ENCODE measurements around the gene FAM221A. TPM values are rescaled to one million over a fixed set of nuclear protein-coding genes. Genes with fewer than 3 reads are reported as not detected.

Gene FAM221A
- total RNA-seq, 4 donors from 2014 or later: 12.9 to 28.2 (median 14.9) TPM

- intact Hi-C loops (cut with DNase I): no loop called here
Observed at GRCh38 chr7:23655433-23655832, 24.6 kb upstream of the FAM221A start.

GRCh38 chr7:23658831-23659427 lies 21.1 kb upstream of the FAM221A start:
- WGBS, 2 donors: 84 to 96% methylated on average over 7 of the region's 7 CpGs

More at GRCh38 chr7:23655433-23655832, 24.6 kb upstream of the FAM221A start:
- no peak for DNase-seq
- Histone ChIP-seq H3K4me1 (no peaks in the 10 kb centered on the region), H3K27ac (no peak overlapping the region), H3K4me3 (replicated peaks in 1 of 3) (no peak overlapping the region), H3K27me3 (no peaks in the 10 kb centered on the region), H3K9me3 (no peaks in the 10 kb centered on the region), H3K36me3 (no peaks in the 10 kb centered on the region)
- 95 to 98% methylated on average over 22 of the region's 22 CpGs for WGBS, 2 donors
- no peak for TF ChIP-seq POLR2A (IDR thresholded peaks at IDR 0.05)
- TF ChIP-seq, protein P1, sequence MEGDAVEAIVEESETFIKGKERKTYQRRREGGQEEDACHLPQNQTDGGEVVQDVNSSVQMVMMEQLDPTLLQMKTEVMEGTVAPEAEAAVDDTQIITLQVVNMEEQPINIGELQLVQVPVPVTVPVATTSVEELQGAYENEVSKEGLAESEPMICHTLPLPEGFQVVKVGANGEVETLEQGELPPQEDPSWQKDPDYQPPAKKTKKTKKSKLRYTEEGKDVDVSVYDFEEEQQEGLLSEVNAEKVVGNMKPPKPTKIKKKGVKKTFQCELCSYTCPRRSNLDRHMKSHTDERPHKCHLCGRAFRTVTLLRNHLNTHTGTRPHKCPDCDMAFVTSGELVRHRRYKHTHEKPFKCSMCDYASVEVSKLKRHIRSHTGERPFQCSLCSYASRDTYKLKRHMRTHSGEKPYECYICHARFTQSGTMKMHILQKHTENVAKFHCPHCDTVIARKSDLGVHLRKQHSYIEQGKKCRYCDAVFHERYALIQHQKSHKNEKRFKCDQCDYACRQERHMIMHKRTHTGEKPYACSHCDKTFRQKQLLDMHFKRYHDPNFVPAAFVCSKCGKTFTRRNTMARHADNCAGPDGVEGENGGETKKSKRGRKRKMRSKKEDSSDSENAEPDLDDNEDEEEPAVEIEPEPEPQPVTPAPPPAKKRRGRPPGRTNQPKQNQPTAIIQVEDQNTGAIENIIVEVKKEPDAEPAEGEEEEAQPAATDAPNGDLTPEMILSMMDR (IDR thresholded peaks at IDR 0.05): no peak

DNA sequence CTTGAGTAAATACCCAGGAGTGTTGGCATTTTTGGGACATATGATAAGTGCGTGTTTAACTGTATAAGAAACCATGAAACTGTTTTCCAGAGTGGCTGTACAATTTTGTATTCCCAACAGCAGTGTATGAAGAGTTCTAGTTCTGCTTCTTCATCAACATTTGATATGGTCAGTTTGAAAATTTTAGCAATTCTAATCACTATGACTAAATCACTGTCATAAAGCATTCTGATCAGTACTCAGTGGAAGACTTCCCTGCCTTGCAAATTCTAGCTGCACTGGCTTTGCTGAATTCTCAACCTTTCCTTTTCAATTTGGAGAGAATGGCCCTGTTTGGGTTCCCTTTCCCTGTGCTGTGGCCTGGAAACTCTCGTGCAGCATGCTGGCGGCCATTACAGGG lies 18.6 kb upstream of the FAM221A start:
- intact Hi-C loops (cut with DNase I): no loop called here
- no peak overlapping the region for H3K27ac ChIP-seq
- peaks cover 10 to 11% of the 10 kb centered on the region in 2 donors for H3K4me1 ChIP-seq
- no peaks in the 10 kb centered on the region for H3K27me3 ChIP-seq
- no peak for TF ChIP-seq POLR2A (IDR thresholded peaks at IDR 0.05)
- TF ChIP-seq, protein P1 (IDR thresholded peaks at IDR 0.05): no peak
- DNase-seq: no peak
- no peaks in the 10 kb centered on the region for H3K9me3 ChIP-seq
- WGBS, 2 donors: 78 to 84% methylated on average over 3 of the region's 3 CpGs
- no peaks in the 10 kb centered on the region for H3K36me3 ChIP-seq
- no peak overlapping the region for H3K4me3 ChIP-seq (replicated peaks in 1 of 3)

More at GRCh38 chr7:23658831-23659427, 21.1 kb upstream of the FAM221A start:
- no peaks in the 10 kb centered on the region for H3K9me3 ChIP-seq
- no peak overlapping the region for H3K27ac ChIP-seq
- TF ChIP-seq, protein P1 (IDR thresholded peaks at IDR 0.05): no peak
- no peak for TF ChIP-seq POLR2A (IDR thresholded peaks at IDR 0.05)
- no peak overlapping the region for H3K4me3 ChIP-seq (replicated peaks in 1 of 3)
- H3K36me3 ChIP-seq: no peaks in the 10 kb centered on the region
- H3K27me3 ChIP-seq: no peaks in the 10 kb centered on the region
- DNase-seq: no peak
- H3K4me1 ChIP-seq: peaks cover 10 to 11% of the 10 kb centered on the region in 2 donors
- intact Hi-C loops (cut with DNase I): no loop called here

DNA sequence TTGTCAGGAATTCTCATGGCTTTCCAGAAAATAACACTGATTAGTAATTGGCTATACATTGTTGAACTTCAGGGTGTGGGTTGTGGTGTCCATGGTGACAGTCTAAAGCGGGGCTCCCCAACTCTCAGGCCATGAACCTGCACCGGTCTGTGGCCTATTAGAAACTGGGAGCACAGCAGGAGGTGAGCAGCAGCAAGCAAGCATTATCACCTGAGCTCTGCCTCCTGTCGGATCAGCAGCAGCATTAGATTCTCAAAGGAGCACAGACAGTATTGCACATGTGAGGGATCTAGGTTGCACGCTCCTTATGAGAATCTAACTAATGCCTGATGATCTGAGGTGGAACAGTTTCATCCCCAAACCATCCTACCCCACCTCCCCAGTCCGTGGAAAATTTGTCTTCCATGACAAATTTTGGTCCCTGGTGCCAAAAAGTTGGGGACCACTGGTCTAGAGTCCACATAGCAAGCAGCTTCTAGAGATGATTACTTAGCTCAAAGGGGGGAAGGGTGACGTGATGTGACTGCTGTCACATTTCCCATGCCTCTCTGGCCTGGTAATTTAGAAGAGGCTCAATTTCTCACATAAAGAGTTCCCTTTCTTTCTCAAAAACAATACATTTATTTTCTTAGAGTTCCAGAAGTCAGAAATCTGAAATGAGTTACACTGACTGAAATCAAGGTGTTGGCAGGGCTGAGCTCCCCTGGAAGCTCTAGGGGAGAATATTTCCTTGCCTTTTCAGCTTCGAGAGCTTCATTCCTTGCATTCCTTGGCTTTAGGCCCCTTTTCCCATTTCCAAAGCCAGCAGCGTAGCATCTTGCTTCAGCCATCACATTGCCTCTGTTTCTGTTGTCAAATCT lies 17.6 kb upstream of the FAM221A start:
- 61 to 70% methylated on average over 8 of the region's 8 CpGs for WGBS, 2 donors
- intact Hi-C loops (cut with DNase I): no loop called here
- Histone ChIP-seq H3K4me3 (replicated peaks in 1 of 3) (no peak overlapping the region), H3K27me3 (no peaks in the 10 kb centered on the region), H3K27ac (peak overlapping the region in 2 of 3 donors; percentile 34 to 55), H3K36me3 (no peaks in the 10 kb centered on the region), H3K9me3 (no peaks in the 10 kb centered on the region), H3K4me1 (peaks cover 10 to 11% of the 10 kb centered on the region in 2 donors)
- TF ChIP-seq, protein P1 (IDR thresholded peaks at IDR 0.05): no peak
- TF ChIP-seq POLR2A (IDR thresholded peaks at IDR 0.05): no peak
- DNase-seq: peak; percentile 23 to 54

DNA sequence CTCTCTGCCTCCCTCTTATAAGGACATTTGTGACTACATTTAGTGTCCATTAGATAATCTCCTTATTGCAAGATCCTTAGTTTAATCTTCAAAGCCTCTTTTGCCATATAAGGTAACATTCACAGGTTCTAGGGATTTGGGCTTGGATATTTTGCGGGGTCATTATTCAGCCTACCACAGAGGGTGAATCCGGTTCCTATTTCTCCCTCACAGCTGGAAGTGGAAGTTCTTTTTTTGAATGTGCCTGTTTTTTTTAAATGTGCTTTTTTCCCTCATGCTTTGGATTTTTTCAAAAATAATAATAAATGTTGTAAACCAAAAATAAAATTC lies 17.1 kb upstream of the FAM221A start:
- no peaks in the 10 kb centered on the region for H3K9me3 ChIP-seq
- WGBS, 2 donors: 86 to 87% methylated on average over 2 of the region's 2 CpGs
- no peak for TF ChIP-seq POLR2A (IDR thresholded peaks at IDR 0.05)
- TF ChIP-seq, protein P1 (IDR thresholded peaks at IDR 0.05): no peak
- no peak overlapping the region for H3K4me3 ChIP-seq (replicated peaks in 1 of 3)
- H3K27ac ChIP-seq: no peak overlapping the region
- no peaks in the 10 kb centered on the region for H3K27me3 ChIP-seq
- intact Hi-C loops (cut with DNase I): no loop called here
- no peak for DNase-seq
- H3K4me1 ChIP-seq: peaks cover 10 to 11% of the 10 kb centered on the region in 2 donors
- H3K36me3 ChIP-seq: no peaks in the 10 kb centered on the region

Measured in thyroid gland (tissue), 4 donors.